Esophagus mucosa (tissue), 1 donor: ENCODE data around the gene ZNF341. TPM values are rescaled to one million over a fixed set of nuclear protein-coding genes. Genes with fewer than 3 reads are reported as not detected.

Source experiments
- ATAC-seq: fragments of 200-7000 bp; cut with Tn5 transposase; one replicate; pipeline ENCODE4 v1.9.1; 2020
- total RNA-seq: library from RNA; stranded (reverse); gene quantifications from one replicate; pipeline ENCODE4 v1.2.4, GENCODE V29; 2023
- donor health status: DM: yes; HTN: yes; CAD: no.

The ZNF341 gene
- total RNA-seq, 1 donor from 2014 or later, result 1.6 TPM

DNA sequence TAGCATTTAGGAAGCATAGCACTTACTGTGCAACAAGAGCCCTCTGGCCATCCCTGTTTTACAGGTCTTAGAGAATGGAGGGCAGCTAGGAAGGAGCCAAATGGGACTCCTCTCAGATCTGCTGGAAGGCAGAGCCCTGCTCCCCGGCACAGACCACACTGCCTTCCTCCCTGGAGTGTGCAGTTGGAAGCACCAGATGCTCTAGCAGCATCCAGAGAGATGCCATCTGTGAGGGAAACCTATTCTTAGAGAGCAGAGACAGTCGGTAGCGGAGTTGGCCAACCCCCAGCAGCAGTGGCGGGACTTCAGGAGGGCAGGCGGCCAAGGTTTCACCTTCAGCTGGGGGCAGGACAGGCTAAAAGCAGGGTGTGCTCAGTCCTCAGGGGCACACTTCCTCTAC, 28.9 kb upstream of the ZNF341 start:
- peak; percentile 26 for ATAC-seq

DNA sequence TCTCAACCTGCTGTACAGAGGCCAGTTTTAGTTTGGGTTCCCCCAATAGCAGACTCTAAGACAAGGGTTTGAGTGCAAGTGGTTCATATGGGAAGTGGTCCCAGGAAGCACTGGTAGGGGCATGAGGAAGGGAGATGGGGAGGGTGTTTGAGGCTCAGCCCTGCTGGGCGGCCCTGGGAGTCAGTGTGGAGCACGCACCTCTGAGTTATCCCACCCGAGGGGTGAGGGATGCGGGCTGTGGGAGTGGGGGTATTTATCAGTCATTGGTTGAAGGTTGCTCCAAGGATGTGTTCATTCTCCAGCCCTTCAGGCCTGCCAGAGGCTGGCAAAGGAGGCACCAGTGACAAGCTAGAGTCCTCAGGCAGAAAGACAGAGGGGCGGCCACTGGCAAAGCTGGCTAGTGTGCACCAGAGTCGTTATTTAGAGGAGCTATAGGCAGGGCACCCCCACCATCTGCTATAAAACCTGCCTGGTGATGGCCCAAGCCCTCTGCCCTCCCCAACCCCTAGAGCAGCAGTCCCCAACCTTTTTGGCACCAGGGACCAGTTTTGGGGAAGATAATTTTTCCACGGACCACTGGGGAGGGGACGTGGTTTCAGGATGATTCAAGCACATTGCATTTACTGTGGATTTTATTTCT, 28.2 kb upstream of the ZNF341 start:
- peak; percentile 22 for ATAC-seq

DNA sequence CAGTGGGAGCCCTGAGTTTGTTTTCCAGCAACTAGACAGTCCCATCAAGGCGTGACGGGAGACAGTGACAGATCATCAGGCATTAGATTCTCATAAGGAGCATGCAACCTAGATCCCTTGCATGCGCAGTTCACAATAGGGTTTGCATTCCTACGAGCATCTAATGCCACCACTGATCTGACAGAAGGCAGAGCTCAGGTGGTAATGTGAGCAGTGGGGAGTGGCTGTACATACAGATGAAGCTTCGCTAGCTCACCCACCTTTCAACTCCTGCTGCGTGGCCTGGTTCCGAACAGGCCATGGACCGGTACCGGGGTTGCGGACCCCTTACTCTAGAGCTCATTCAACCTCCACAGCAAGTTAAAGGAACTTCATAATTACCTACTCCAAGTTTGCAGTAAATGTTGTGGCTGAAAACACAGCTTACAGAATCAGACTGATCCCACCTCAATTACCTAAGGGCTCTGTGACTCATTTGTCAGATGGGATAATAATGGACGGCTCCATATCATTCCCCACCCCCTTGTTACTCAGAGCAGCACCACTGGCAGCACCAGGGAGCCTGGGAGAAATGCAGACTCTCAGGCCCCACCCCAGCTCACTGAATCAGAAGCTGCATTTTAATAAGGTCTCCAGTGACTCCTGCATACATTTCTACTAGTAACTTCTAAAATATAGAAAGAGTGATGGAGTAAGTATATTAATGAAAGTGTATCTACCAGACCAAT, 27.4 kb upstream of the ZNF341 start:
- peak; percentile 49 for ATAC-seq

DNA sequence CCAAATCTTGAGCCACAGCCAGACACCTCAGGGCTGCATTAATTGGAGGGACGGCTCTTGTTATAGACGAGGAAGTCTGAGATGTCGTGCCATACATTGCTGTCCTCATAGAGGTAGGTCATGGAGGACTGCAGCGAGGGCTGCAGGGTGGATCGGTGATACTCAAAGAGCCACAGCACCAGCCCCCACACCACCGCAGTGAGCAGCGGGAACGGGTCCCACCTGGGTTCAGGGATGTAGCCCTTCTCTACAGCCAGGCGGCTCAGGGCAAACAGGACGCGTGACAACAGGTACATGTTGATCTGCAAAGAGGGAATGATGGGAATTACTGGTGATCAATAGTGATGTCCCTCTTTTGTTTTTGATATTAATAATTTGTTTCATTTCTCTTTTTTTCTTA, 24.1 kb upstream of the ZNF341 start:
- no peak for ATAC-seq

- ATAC-seq, result peak; percentile 30
Measured at GRCh38 chr20:33709398-33709797, 22.4 kb upstream of the ZNF341 start.

GRCh38 chr20:33709905-33710541, 21.8 kb upstream of the ZNF341 start:
- ATAC-seq, result peak; percentile 39

GRCh38 chr20:33710681-33711445, 20.9 kb upstream of the ZNF341 start:
- no peak for ATAC-seq

- ATAC-seq, result no peak
Measured at GRCh38 chr20:33711446-33711738, 20.4 kb upstream of the ZNF341 start.

DNA sequence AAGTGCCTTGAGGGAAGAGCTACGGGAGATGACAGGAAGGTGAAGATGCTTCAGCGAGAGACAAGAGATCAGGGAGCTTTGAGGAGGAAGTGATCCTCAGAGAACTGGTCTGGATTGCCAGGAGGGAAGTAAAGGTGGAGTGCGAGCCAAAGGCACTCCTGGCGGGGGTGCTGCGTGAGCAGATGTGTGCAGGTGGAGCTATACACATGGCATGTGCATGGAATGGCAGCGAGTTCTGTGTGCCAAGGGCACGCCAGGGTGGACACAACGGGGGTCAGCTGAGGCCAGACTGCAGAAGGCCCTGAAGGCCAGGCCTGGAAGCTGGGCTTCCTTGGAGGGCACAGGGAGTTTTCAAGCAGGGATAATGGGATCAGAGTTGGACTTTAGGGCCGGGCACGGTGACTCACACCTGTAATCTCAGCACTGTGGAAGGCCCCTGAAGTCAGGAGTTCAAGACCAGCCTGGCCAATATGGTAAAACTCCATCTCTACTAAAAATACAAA, 17.9 kb upstream of the ZNF341 start:
- no peak for ATAC-seq

- ATAC-seq, result no peak
Measured at GRCh38 chr20:33716498-33716897, 15.3 kb upstream of the ZNF341 start.

- no peak for ATAC-seq
Measured at GRCh38 chr20:33719277-33719988, 12.4 kb upstream of the ZNF341 start.

DNA sequence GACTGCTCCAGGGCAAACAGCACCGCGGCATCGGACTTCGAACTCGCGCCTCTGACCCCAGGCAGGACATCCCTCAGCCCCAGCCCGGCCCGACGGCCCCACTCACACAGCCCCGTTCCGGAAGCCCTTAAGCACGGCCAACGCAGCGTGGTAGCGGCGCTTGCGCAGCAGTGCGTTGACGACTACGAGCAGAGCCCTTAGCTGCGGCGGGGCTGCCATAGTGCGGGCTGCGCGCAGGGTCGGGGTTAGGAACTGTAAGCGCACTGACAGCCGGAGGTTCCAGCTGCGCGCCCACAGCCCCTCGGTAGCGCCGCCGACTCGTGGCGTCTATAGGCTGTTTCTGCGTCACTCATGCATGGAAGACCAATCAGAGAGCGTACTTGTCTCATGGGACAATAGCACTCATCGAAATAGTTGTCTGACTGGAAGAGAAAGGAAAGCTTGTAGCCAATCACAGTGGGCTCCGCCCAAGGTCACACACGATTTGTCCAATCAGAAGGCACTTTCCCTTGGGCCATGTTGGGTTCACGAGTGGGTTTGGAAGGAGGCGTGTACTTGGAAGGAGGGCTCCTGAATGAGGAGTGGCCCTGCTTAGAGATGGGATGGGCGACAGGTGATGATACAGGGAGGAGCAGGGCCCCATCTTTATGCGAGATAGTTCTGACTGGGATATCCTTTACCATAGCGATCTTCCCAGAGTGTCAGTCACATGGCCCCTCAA, 11.6 kb upstream of the ZNF341 start, which contains the start of gene PXMP4:
PXMP4 (minus strand) TSS at position 322 of the 721 bp plus-strand sequence; CDS start at position 219, 103 bp downstream.
- ATAC-seq, result peak; percentile 97

- ATAC-seq, result no peak
Measured at GRCh38 chr20:33721391-33722140, 10.2 kb upstream of the ZNF341 start.

DNA sequence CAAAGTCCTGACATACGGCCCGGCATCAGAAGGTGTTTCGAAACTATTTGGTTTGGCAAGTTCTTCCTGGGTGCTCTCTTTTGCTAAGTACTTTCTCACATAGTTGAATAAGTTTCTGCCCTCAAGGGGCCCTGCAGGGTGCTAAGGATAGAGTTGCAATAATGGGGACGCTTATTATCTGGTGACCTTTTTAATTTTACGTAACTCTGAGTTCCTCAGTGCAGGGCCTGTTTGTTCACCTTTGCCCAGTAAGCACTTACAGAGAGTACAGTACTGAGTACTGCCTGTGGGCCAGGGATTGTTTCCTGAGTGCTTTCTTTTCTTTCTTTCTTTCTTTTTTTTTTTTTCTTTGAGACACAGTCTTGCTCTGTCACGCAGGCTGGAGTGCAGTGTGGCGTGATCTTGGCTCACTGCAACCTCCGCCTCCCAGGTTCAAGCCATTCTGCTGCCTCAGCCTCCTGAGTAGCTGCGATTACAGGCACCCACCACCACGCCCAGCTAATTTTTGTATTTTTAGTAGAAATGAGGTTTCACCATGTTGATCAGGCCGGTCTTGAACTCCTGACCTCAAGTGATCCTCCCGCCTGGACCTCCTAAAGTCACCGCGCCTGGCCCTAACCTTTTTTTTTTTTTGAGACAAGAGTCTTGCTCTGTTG, 7.2 kb upstream of the ZNF341 start:
- ATAC-seq, result peak; percentile 62

DNA sequence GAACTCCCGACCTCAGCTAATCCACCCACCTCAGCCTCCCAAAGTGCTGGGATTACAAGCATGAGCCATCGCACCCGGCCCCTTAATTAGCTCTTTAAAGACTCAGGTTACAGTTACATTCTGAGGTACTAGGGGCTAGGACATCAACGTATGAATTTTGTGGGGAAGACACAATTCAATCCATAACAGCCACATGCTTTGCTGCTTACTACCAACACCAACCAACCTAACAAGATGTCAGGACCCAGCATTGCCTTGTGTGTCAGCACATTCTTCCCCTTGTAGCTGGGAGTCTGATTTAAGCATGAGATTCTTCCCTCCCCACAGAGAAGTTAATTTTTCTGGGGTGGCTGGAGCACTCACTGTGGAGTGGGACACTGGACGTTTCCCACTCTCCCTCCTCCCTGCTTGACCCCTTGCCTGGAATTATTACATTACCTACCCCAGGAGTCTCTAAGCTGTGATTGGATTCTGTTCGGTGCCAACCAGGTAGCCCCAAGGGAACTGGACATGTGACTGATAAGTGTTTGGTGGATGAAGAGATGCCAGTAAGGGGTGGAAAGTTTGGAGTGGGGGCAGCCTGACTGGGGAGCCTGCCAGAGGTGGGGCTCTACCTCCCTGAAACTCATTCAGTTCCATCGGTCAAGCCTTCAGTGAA, 6.1 kb upstream of the ZNF341 start:
- ATAC-seq, result no peak

DNA sequence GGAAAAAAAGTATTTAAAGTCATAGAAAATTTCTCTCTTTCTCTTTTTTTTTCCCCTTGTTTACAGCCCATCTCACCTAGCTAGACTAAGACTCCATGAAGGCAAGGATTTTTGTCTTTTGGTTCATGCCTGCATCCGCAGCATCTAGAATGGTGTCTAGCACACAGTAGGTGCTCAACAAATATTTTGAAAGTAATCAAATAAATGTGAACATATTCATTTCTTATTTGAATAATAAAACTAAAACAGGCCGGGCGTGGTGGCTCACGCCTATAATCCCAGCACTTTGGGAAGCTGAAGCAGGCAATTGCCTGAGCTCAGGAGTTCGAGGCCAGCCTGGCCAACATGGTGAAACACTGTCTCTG, 4.7 kb upstream of the ZNF341 start:
- ATAC-seq, result no peak

GRCh38 chr20:33727806-33728205, 4.0 kb upstream of the ZNF341 start:
- no peak for ATAC-seq

- ATAC-seq, result no peak
Measured at GRCh38 chr20:33728463-33728862, 3.3 kb upstream of the ZNF341 start.

GRCh38 chr20:33729101-33729500, 2.7 kb upstream of the ZNF341 start:
- no peak for ATAC-seq
